Natural killer cell treated with Interleukin-12 subunit alpha and Interleukin-12 subunit beta and Interleukin-15 and Interleukin-18, amount 100 ng/mL, for 72 hours (primary cell): ENCODE data around the gene CCM2. TPM values are rescaled to one million over a fixed set of nuclear protein-coding genes. Genes with fewer than 3 reads are reported as not detected.

Experiments
- ATAC-seq, 2 donors: fragments of 150-1000 bp; cut with Tn5 transposase in 1 of 2; sonication (Bioruptor Pico), chemical (Tn5 transposase) in 1 of 2; 2 replicates each; pipeline ENCODE4 v1.10.0; 2021
- DNase-seq: peaks from one replicate; pipeline ENCODE4 v3.0.0; 2022; ENCODE audit warnings: low spot score
- H3K27ac Mint-ChIP-seq, 2 donors: 1 replicate in 1 of 2; 2 replicates in 1 of 2; pipeline ENCODE4 v1.8.0; 2022; ENCODE audit warnings: mixed read lengths in 2 of 2, mild to moderate bottlenecking in 1 of 2, moderate library complexity in 1 of 2
- H3K27me3 Mint-ChIP-seq, 2 donors: 1 replicate in 1 of 2; 2 replicates in 1 of 2; pipeline ENCODE4 v1.8.0; 2022; ENCODE audit warnings: mixed read lengths in 2 of 2
- H3K36me3 Mint-ChIP-seq: one replicate; pipeline ENCODE4 v1.8.0; 2022; ENCODE audit warnings: mixed read lengths
- H3K4me1 Mint-ChIP-seq, 2 donors: 1 replicate in 1 of 2; 2 replicates in 1 of 2; pipeline ENCODE4 v1.8.0; 2022; ENCODE audit warnings: low read depth in 2 of 2, mixed read lengths in 2 of 2, mild to moderate bottlenecking in 1 of 2
- H3K4me3 Mint-ChIP-seq: one replicate; pipeline ENCODE4 v1.8.0; 2022; ENCODE audit warnings: mixed read lengths
- H3K9me3 Mint-ChIP-seq: 2 replicates; pipeline ENCODE4 v1.8.0; 2022; ENCODE audit warnings: mixed read lengths
- total RNA-seq, 2 donors: library from RNA; stranded (reverse); gene quantifications; one replicate each; pipeline ENCODE4 v1.2.3, GENCODE V29; 2022

The CCM2 gene
- total RNA-seq, 2 donors from 2014 or later = 59.2 to 68.4 TPM

DNA sequence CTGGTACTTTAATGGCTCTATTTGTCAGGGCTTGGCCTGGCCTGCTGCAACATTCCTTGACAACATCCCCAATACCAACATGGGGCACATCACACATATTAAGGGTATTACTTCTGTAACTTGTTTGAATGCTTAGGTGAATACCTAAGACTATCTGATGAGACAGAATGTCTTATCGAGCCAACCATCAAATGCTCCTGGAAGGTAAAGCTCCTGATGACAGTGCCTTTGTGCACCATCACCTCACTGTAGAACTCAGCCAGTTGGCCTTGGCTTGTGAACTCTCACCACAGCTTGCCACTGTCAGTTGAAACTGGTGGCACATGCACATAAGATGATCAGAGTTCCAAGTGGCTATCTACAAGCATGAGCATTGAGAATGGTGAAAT is 17.5 kb upstream of the CCM2 start:
- no peaks in the 10 kb centered on the region for H3K27me3 Mint-ChIP-seq
- H3K27ac Mint-ChIP-seq = peak overlapping the region; percentile 97 to 99
- H3K9me3 Mint-ChIP-seq = no peaks in the 10 kb centered on the region
- DNase-seq = no peak
- H3K4me1 Mint-ChIP-seq = peaks cover 72 to 73% of the 10 kb centered on the region in 2 donors
- ATAC-seq = no peak
- H3K4me3 Mint-ChIP-seq = peak overlapping the region; percentile 73
- peaks cover 37% of the 10 kb centered on the region for H3K36me3 Mint-ChIP-seq

DNA sequence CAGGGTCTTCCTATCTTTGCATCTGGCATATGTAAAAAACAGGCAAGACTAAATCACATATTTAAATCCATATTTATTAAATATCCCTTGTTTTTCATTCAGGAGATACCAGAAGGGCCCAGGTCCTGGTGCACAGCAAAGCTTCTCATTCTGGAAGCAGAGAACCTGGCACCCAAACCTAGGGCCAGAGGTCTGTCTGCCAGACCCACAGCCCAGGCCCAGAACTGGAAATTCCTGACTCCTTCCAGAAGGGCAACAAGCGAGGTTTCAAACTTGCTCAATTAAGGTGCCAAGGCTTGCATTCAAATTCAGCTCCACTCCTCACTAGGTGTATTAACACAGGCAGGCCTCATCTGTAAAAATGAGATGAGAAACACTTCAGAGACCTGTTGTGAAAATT is 17.0 kb upstream of the CCM2 start:
- Mint-ChIP-seq H3K9me3 (no peaks in the 10 kb centered on the region), H3K27ac (peak overlapping the region; percentile 97 to 99), H3K27me3 (no peaks in the 10 kb centered on the region), H3K4me3 (peak overlapping the region; percentile 94), H3K4me1 (peaks cover 74 to 77% of the 10 kb centered on the region in 2 donors), H3K36me3 (peaks cover 37% of the 10 kb centered on the region)
- no peak for DNase-seq
- no peak for ATAC-seq

DNA sequence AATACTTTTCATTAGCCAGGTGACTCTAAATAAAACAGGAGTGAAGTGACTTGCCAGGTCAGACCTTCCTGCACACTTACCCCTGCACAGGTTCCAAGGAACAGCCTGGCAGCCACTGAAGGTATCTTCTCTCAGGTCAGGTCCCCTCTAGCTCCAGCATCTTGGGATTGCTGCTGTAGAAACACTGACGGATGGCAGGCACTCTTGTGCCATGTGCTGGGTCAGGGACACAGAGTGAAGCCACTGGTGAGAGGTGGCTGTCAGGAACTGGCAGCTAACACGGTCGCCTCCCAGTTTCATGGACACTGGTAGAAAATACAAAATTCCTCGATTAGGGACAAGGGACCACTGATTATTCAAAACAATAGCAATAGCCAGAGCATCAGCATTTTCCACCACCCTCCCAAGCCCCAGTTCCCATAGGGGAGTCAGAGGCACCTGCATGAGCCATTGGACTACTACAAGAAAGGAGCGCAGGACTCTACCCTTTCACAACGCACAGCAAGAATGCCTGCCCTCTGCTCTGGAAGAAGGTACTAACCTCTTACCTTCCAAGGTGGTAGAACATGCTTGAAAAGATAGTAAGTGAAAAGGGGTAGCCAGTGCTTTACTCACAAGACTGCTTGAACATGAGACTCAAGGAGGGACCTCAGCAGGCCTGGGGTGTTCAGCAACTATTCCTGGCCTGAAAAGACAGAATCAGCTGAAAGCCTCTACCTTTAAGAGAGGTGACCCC is 16.1 kb upstream of the CCM2 start:
- peaks cover 37% of the 10 kb centered on the region for H3K36me3 Mint-ChIP-seq

GRCh38 chr7:44984478-44984758 is 15.6 kb upstream of the CCM2 start:
- peaks cover 62 to 80% of the 10 kb centered on the region in 2 donors for H3K4me1 Mint-ChIP-seq
- ATAC-seq (no peak), DNase-seq (no peak)
- peak overlapping the region; percentile 97 to 99 for H3K27ac Mint-ChIP-seq
- no peaks in the 10 kb centered on the region for H3K9me3 Mint-ChIP-seq
- H3K4me3 Mint-ChIP-seq = peak overlapping the region; percentile 94
- peaks cover 37% of the 10 kb centered on the region for H3K36me3 Mint-ChIP-seq
- no peaks in the 10 kb centered on the region for H3K27me3 Mint-ChIP-seq

More for the DNA sequence above, 16.1 kb upstream of the CCM2 start:
- ATAC-seq (no peak), DNase-seq (no peak)
- H3K9me3 Mint-ChIP-seq = no peaks in the 10 kb centered on the region
- no peaks in the 10 kb centered on the region for H3K27me3 Mint-ChIP-seq
- peak overlapping the region; percentile 94 for H3K4me3 Mint-ChIP-seq
- peak overlapping the region; percentile 97 to 99 for H3K27ac Mint-ChIP-seq
- H3K4me1 Mint-ChIP-seq = peaks cover 67 to 81% of the 10 kb centered on the region in 2 donors

DNA sequence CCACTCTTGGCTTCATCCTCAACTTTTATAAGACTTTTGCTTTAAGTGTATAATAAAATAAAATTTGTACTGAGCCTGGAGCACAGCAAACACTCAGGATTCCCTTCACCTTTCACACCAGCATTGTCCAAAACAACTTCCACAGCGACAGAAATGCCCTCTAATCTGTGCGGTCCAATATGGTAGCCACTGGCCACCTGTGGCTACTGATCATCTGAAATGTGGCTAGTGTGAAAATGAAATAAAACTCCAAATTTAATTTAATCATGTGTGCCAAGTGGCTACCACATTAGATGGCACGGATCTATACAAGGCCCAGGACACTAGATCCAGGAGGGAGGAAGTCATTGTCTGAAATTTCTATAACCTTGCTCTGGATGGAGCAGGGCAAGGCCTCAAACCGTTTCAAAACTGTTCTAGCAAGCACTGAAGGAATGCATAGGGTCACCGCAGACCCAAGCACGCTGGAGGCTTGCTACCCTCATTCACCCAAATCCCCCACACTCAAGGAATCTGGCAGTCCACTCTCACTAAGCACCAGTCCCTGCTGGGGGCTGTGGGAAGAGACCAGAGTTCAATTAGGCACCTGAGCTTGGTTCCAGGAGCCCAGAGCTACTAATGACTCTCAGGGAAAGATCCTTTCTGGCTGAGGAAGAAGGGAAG is 14.8 kb upstream of the CCM2 start:
- no peak for ATAC-seq
- Mint-ChIP-seq H3K9me3 (no peaks in the 10 kb centered on the region), H3K4me1 (peaks cover 55 to 73% of the 10 kb centered on the region in 2 donors), H3K4me3 (peak overlapping the region; percentile 94), H3K27me3 (no peaks in the 10 kb centered on the region), H3K27ac (peak overlapping the region; percentile 97 to 99), H3K36me3 (peaks cover 37% of the 10 kb centered on the region)
- no peak for DNase-seq

- peaks cover 49 to 66% of the 10 kb centered on the region in 2 donors for H3K4me1 Mint-ChIP-seq
- DNase-seq = no peak
- H3K4me3 Mint-ChIP-seq = peak overlapping the region; percentile 94
- peaks cover 37% of the 10 kb centered on the region for H3K36me3 Mint-ChIP-seq
- no peaks in the 10 kb centered on the region for H3K27me3 Mint-ChIP-seq
- ATAC-seq = no peak
- no peaks in the 10 kb centered on the region for H3K9me3 Mint-ChIP-seq
- peak overlapping the region; percentile 97 to 99 for H3K27ac Mint-ChIP-seq
These were observed 14.1 kb upstream of the CCM2 start for GRCh38 chr7:44985900-44986217.

DNA sequence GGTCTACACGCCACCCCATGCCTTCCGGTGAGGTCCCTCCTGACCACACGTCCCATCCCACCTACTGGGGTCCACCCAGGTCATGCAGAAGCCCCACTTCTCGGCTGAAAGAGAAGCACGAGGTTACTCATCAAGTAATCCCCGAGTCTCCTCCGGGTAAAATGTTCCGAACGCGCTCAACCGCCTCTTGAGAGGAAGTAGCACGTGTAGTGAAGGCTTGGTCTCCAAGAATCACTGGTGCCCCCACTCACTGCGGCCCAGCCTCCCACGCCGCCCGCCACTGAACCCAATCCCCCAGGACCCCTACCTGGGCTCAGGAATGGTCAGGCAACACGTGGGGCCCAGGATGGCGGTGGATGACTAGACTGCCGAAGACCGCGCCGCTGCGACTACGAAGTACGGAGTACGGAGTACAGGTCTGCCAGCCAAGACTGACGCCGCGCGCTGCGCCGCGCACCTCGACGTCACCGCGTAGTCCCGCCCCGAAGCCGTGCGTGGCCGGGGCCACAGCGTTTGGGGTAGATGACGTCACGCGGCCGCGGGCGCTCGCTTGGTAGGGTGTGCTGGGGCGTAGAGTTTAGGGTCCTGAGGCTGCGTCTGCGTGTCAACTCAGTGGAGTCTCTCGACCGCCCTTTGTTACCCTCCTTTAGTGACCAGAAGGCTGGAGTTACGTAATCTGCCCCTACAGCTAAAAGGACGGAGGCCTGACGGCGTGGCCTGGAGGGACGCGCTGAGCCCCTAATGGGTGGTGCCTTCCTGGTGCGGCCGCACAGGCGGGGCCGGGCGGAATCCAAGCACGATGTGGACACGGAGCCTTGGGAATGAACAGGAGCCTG is 13.6 kb upstream of the CCM2 start:
- Mint-ChIP-seq H3K36me3 (peaks cover 37% of the 10 kb centered on the region), H3K9me3 (no peaks in the 10 kb centered on the region), H3K4me1 (peaks cover 44 to 60% of the 10 kb centered on the region in 2 donors), H3K4me3 (peak overlapping the region; percentile 94), H3K27me3 (no peaks in the 10 kb centered on the region), H3K27ac (peak overlapping the region; percentile 97 to 99)
- peak; percentile 98 for ATAC-seq
- peak; percentile 97 for DNase-seq

DNA sequence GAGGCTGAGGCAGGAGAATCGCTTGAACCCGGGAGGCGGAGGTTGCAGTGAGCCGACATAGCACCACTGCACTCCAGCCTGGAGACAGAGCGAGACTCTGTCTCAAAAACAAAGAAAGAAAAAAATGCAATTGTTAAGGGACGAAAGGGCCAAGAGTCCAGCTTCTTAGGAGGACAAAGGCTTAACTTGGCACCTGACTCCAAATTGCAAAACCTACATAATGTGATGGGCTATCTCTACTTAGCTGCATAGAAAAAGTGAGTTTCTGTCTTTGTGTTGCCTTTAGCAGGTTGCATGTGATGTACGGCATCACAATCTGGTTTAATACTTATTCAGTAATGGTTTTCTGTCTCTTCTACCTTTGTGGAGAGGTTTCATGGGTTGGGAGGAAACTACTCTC is 12.5 kb upstream of the CCM2 start:
- Mint-ChIP-seq H3K27me3 (no peaks in the 10 kb centered on the region), H3K9me3 (no peaks in the 10 kb centered on the region), H3K4me1 (peaks cover 43 to 58% of the 10 kb centered on the region in 2 donors), H3K36me3 (peaks cover 35% of the 10 kb centered on the region), H3K4me3 (peak overlapping the region; percentile 94), H3K27ac (peak overlapping the region; percentile 97 to 99)
- ATAC-seq (no peak), DNase-seq (no peak)

DNA sequence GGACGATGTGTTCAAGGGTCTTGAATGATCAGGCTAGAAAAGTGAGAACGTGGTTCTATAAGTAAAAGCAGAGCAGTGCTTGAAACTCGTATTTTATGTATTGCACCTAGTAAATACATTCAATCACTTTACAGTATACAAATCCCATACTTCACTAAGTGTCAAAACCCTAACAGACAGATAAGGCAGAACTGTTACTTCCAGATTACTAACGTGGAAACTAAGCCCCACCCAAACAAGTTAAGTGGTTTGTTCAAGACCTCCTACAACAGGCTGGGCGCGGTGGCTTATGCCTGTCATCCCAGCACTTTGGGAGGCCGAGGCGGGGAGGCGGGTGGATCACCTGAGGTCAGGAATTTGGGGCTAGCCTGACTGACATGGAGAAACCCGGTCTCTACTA is 12.0 kb upstream of the CCM2 start:
- Mint-ChIP-seq H3K27ac (peak overlapping the region; percentile 97 to 99), H3K9me3 (no peaks in the 10 kb centered on the region), H3K4me3 (peak overlapping the region; percentile 94), H3K4me1 (peaks cover 39 to 55% of the 10 kb centered on the region in 2 donors), H3K27me3 (no peaks in the 10 kb centered on the region), H3K36me3 (peaks cover 32% of the 10 kb centered on the region)
- DNase-seq (no peak), ATAC-seq (no peak)

DNA sequence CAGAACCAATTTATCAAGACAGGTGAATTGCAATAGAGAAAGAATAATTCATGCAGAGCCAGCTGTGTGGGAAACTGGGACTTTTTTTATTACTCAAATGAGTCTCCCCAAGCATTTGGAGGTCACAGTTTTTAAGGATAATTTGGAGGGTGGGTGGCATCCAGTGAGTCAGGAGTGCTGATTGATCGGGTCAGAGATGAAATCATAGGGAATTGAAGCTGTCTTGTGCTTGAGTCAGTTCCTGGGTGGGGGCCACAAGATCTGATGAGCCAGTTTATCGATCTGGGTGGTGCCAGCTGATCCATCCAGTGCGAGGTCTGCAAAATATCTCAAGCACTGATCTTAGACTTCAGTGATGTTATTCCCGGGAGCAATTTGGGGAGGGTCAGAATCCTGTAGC is 11.3 kb upstream of the CCM2 start:
- Mint-ChIP-seq H3K27ac (no peak overlapping the region), H3K4me1 (peaks cover 34 to 49% of the 10 kb centered on the region in 2 donors), H3K4me3 (no peak overlapping the region), H3K9me3 (no peaks in the 10 kb centered on the region), H3K27me3 (no peaks in the 10 kb centered on the region), H3K36me3 (peaks cover 26% of the 10 kb centered on the region)
- ATAC-seq (no peak), DNase-seq (no peak)

- Mint-ChIP-seq H3K36me3 (peaks cover 21% of the 10 kb centered on the region), H3K27ac (no peak overlapping the region), H3K27me3 (no peaks in the 10 kb centered on the region), H3K4me3 (no peak overlapping the region), H3K4me1 (peaks cover 32 to 44% of the 10 kb centered on the region in 2 donors), H3K9me3 (no peaks in the 10 kb centered on the region)
- no peak for ATAC-seq
- DNase-seq = no peak
These were observed 10.9 kb upstream of the CCM2 start for GRCh38 chr7:44989132-44989531.

DNA sequence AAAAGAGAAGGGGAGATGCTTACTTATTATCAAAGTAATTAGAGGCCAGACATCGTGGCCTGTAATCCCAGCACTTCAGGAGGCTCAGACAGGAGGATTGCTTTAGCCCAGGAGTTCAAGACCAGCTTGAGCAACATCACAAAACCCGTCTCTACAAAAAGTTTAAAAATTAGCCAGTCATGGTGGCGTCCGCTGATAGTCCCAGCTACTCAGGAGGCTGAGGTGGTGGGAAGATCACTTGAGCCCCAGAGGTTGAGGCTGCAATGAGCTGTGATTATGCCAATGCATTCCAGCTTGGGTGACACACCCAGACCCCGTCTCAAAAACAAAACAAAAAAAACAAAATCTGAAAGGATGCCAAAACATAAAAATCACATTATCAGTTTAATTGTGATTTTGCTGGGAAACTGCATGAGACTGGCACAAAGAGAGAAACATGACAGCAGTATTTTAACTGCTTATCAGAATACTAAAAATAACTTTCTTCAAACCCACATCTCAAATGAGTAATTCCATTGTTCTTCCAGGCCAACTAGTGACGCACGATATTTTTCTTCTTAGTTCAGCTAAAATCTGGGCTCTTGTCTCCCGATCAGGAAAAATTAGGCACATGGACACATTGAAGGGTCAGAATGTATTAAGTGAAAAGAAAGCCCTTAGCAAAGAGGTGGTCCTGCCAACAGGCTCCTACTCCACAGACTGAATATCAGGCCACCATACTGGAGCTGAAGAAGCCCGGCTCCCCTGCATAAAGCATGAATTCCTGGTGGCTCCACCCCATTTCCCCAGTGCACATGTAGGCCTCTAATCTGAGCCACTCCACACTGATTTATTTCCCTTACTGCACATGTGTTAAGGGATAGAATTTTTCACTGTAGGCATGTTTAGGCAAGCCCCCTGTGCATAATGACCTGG is 9.6 kb upstream of the CCM2 start:
- Mint-ChIP-seq H3K4me3 (no peak overlapping the region), H3K4me1 (peaks cover 30 to 42% of the 10 kb centered on the region in 2 donors), H3K9me3 (no peaks in the 10 kb centered on the region), H3K27ac (no peak overlapping the region), H3K27me3 (no peaks in the 10 kb centered on the region), H3K36me3 (peaks cover 9% of the 10 kb centered on the region)
- no peak for ATAC-seq
- no peak for DNase-seq
